CD8-positive, alpha-beta memory T cell (primary cell): Measurements from ENCODE around the gene BEST2. TPM values are rescaled to one million over a fixed set of nuclear protein-coding genes. Genes with fewer than 3 reads are reported as not detected.

ENCODE experiments used
- CTCF ChIA-PET: fragments of 350-600 bp; sonication (Branson Sonifier 250); formaldehyde crosslinking; loops from one replicate; lab custom pipeline; 2021; ENCODE audit warnings: antibody characterized with exemption; lab: Charles Lee
- POLR2A ChIA-PET: fragments of 350-600 bp; sonication (Branson Sonifier 250); formaldehyde crosslinking; loops from one replicate; lab custom pipeline; 2021; ENCODE audit warnings: antibody characterized with exemption; lab: Charles Lee
- DNase-seq, 5 donors: peaks; one replicate each; pipeline versions ENCODE4 v3.0.0 to v3.0.0-alpha.2; 2020 to 2022; ENCODE audit warnings: mixed read lengths in 1 of 5
- H3K27ac ChIP-seq: one replicate; pipeline ENCODE4 v1.7.0; 2013; ENCODE audit warnings: low read depth, mild to moderate bottlenecking, low read length, moderate library complexity
- H3K27me3 ChIP-seq: 2 replicates; pipeline ENCODE4 v1.7.0; 2013; ENCODE audit warnings: low read length, mild to moderate bottlenecking; ENCODE audit not compliant: insufficient read depth, poor library complexity, severe bottlenecking
- H3K36me3 ChIP-seq: 2 replicates; pipeline ENCODE4 v1.7.0; 2013; ENCODE audit warnings: mild to moderate bottlenecking, low read length, moderate library complexity; ENCODE audit not compliant: insufficient read depth
- H3K4me1 ChIP-seq: 2 replicates; pipeline ENCODE4 v1.7.0; 2013; ENCODE audit warnings: mild to moderate bottlenecking, low read length, moderate library complexity; ENCODE audit not compliant: insufficient read depth
- H3K4me3 ChIP-seq: 2 replicates; pipeline ENCODE4 v1.7.0; 2013; ENCODE audit warnings: mild to moderate bottlenecking, low read length
- H3K9me3 ChIP-seq: 2 replicates; pipeline ENCODE4 v1.7.0; 2013; ENCODE audit warnings: mild to moderate bottlenecking, low read length
- H3K27ac Mint-ChIP-seq, 8 donors: one replicate each; pipeline ENCODE4 v1.8.0; 2020 to 2021; ENCODE audit warnings: mixed read lengths in 8 of 8, mild to moderate bottlenecking in 6 of 8, inconsistent platforms in 3 of 8, moderate library complexity in 3 of 8
- H3K27me3 Mint-ChIP-seq, 2 donors: one replicate each; pipeline ENCODE4 v1.8.0; 2020 to 2021; ENCODE audit warnings: mixed read lengths in 2 of 2, mild to moderate bottlenecking in 1 of 2, moderate library complexity in 1 of 2
- H3K36me3 Mint-ChIP-seq, 3 donors: one replicate each; pipeline ENCODE4 v1.8.0; 2020 to 2021; ENCODE audit warnings: mixed read lengths in 3 of 3, inconsistent platforms in 1 of 3, mild to moderate bottlenecking in 1 of 3
- H3K4me1 Mint-ChIP-seq, 3 donors: one replicate each; pipeline ENCODE4 v1.8.0; 2020 to 2021; ENCODE audit warnings: mixed read lengths in 3 of 3, inconsistent platforms in 1 of 3, mild to moderate bottlenecking in 1 of 3
- H3K4me3 Mint-ChIP-seq, 7 donors: one replicate each; pipeline ENCODE4 v1.8.0; 2020 to 2021; ENCODE audit warnings: mixed read lengths in 7 of 7, mild to moderate bottlenecking in 6 of 7, moderate library complexity in 4 of 7, inconsistent platforms in 2 of 7
- H3K9me3 Mint-ChIP-seq, 5 donors: one replicate each; pipeline ENCODE4 v1.8.0; 2020 to 2022; ENCODE audit warnings: mixed read lengths in 5 of 5, mild to moderate bottlenecking in 3 of 5, moderate library complexity in 2 of 5, inconsistent platforms in 1 of 5
- polyA plus RNA-seq: library from polyadenylated mRNA; unstranded; fragments of 300-500 nt; fragmentation: Illumina TruSeq; gene quantifications from one replicate; pipeline ENCODE4 v1.2.3, GENCODE V29; 2021
- total RNA-seq, 2 experiments: library from RNA; stranded (reverse); gene quantifications; one replicate each; pipeline ENCODE4 v1.2.3, GENCODE V29; 2021

BEST2 gene
- total and polyA plus RNA-seq, 3 experiments from 2014 or later: not detected

GRCh38 chr19:12792051-12792852, 40.7 kb downstream of the BEST2 start:
- Mint-ChIP-seq H3K4me3 (peak overlapping the region; percentile 90 to 100 (median 96)), H3K9me3 (peaks cover 0 to 4% (median 2%) of the 10 kb centered on the region in 5 donors), H3K4me1 (peaks cover 36 to 51% (median 41%) of the 10 kb centered on the region in 3 donors), H3K27ac (peak overlapping the region; percentile 91 to 100 (median 99)), H3K27me3 (peaks cover 0 to 31% of the 10 kb centered on the region in 2 donors), H3K36me3 (peaks cover 0 to 25% (median 3%) of the 10 kb centered on the region in 3 donors)
- no peaks in the 10 kb centered on the region for H3K9me3 ChIP-seq
- peaks cover 4% of the 10 kb centered on the region for H3K36me3 ChIP-seq
- ChIA-PET POLR2A (interaction anchor here (0.5 to 7.5 kb wide), 24 partner anchors 9 to 1827 kb away, joined by 3 to 167 read pairs (median 5); partner anchors contain the start of genes CALR, GCDH, GET3 and HOOK2), CTCF (interaction anchor here (0.8 to 13.7 kb wide), 7 partner anchors 14 to 185 kb away, joined by 3 to 483 read pairs (median 3); partner anchors contain the start of genes HOOK2 and RNASEH2A)
- peak; percentile 63 to 85 (median 69) for DNase-seq
- H3K4me3 ChIP-seq: peak overlapping the region; percentile 96
- H3K4me1 ChIP-seq: peaks cover 44% of the 10 kb centered on the region
- H3K27me3 ChIP-seq: no peaks in the 10 kb centered on the region
- H3K27ac ChIP-seq: peak overlapping the region; percentile 99

DNA sequence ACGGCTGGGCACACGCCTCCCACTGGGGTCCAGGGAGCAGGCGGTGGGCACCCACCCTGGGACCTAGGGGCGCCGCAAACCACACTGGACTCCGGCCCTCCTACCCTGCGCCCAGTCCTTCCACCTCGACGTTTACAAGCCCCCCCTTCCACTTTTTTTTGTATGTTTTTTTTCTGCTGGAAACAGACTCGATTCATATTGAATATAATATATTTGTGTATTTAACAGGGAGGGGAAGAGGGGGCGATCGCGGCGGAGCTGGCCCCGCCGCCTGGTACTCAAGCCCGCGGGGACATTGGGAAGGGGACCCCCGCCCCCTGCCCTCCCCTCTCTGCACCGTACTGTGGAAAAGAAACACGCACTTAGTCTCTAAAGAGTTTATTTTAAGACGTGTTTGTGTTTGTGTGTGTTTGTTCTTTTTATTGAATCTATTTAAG, 41.3 kb downstream of the BEST2 start:
- peaks cover 44% of the 10 kb centered on the region for H3K4me1 ChIP-seq
- CTCF ChIA-PET: interaction anchor here (1.0 to 13.7 kb wide), 5 partner anchors 14 to 90 kb away, joined by 3 to 483 read pairs (median 5); partner anchors contain the start of genes HOOK2 and RNASEH2A

GRCh38 chr19:12793290-12794195, 42.0 kb downstream of the BEST2 start:
- peaks cover 0 to 31% of the 10 kb centered on the region in 2 donors for H3K27me3 Mint-ChIP-seq
- H3K36me3 Mint-ChIP-seq: peaks cover 0 to 25% (median 4%) of the 10 kb centered on the region in 3 donors
- H3K27ac ChIP-seq: peak overlapping the region; percentile 99
- no peaks in the 10 kb centered on the region for H3K27me3 ChIP-seq
- ChIA-PET POLR2A (interaction anchor here (0.7 to 7.5 kb wide), 14 partner anchors 7 to 631 kb away, joined by 3 to 167 read pairs (median 4); partner anchors contain the start of genes CALR, GET3, PRDX2 and RNASEH2A), CTCF (interaction anchor here (1.3 to 13.7 kb wide), 4 partner anchors 13 to 54 kb away, joined by 3 to 483 read pairs (median 166); partner anchors contain the start of genes HOOK2 and RNASEH2A)
- H3K4me3 Mint-ChIP-seq: peak overlapping the region; percentile 90 to 100 (median 96)
- H3K4me3 ChIP-seq: peak overlapping the region; percentile 96
- H3K4me1 Mint-ChIP-seq: peaks cover 36 to 44% (median 41%) of the 10 kb centered on the region in 3 donors
- peaks cover 0 to 4% (median 2%) of the 10 kb centered on the region in 5 donors for H3K9me3 Mint-ChIP-seq
- peak; percentile 91 to 98 (median 95) for DNase-seq
- H3K9me3 ChIP-seq: no peaks in the 10 kb centered on the region
- peaks cover 4% of the 10 kb centered on the region for H3K36me3 ChIP-seq
- peak overlapping the region; percentile 91 to 100 (median 99) for H3K27ac Mint-ChIP-seq
- peaks cover 42% of the 10 kb centered on the region for H3K4me1 ChIP-seq

More for the DNA sequence above, 41.3 kb downstream of the BEST2 start:
- POLR2A ChIA-PET: interaction anchor here (0.6 to 7.5 kb wide), 20 partner anchors 8 to 729 kb away, joined by 3 to 167 read pairs (median 4); partner anchors contain the start of genes CALR, GCDH, GET3 and HOOK2
- peaks cover 0 to 4% (median 2%) of the 10 kb centered on the region in 5 donors for H3K9me3 Mint-ChIP-seq
- Histone ChIP-seq H3K27me3 (no peaks in the 10 kb centered on the region), H3K36me3 (peaks cover 4% of the 10 kb centered on the region), H3K4me3 (peak overlapping the region; percentile 96), H3K27ac (peak overlapping the region; percentile 99), H3K9me3 (no peaks in the 10 kb centered on the region)
- H3K27ac Mint-ChIP-seq: peak overlapping the region; percentile 91 to 100 (median 99)
- peaks cover 36 to 51% (median 41%) of the 10 kb centered on the region in 3 donors for H3K4me1 Mint-ChIP-seq
- peaks cover 0 to 31% of the 10 kb centered on the region in 2 donors for H3K27me3 Mint-ChIP-seq
- H3K4me3 Mint-ChIP-seq: peak overlapping the region; percentile 90 to 100 (median 96)
- peaks cover 0 to 25% (median 3%) of the 10 kb centered on the region in 3 donors for H3K36me3 Mint-ChIP-seq
- DNase-seq: peak in 2 of 5 donors; percentile 58

DNA sequence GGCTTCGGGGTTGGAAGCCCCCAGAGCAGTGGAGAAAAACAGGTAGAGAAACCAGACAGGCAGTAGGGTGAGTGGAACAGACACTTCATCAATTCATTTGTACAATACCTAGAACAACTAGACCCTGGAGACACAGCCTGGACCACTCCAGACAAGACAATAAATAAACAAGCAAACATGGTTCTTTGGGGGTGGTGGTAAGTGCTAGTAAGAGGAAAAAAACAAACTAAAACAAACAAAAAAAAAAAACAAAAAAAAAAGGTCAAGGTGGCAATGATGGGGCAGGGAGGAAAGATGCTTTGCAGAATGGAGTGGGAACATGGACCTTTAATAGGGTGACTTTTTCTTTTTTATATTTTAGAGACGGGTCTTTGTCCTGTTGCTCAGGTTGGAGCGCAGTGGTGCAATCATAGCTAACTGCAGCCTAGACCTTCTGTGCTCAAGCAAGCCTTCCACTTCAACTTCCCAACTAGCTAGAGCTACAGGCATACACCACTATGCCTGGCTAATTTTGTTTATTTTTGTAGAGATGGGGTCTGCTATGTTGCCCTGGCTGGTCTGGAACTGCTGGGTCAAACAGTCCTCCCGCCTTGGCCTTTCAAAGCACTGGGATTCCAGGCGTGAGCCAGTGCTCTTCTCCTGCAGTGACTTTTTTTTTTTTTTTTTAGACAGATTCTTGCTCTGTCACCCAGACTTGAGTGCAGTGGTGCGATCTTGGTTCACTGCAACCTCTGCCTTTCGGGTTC, 42.8 kb downstream of the BEST2 start:
- H3K4me3 Mint-ChIP-seq: peak overlapping the region; percentile 78 to 100 (median 82)
- Histone ChIP-seq H3K27ac (peak overlapping the region; percentile 99), H3K36me3 (peaks cover 4% of the 10 kb centered on the region), H3K27me3 (no peaks in the 10 kb centered on the region), H3K9me3 (no peaks in the 10 kb centered on the region), H3K4me1 (peaks cover 34% of the 10 kb centered on the region), H3K4me3 (peak overlapping the region; percentile 55)
- POLR2A ChIA-PET: interaction anchor here (0.6 to 7.5 kb wide), 6 partner anchors 12 to 1831 kb away, joined by 3 to 167 read pairs (median 3); no protein-coding TSS in a partner anchor
- peaks cover 0 to 4% (median 2%) of the 10 kb centered on the region in 5 donors for H3K9me3 Mint-ChIP-seq
- CTCF ChIA-PET: interaction anchor here (2.3 to 13.7 kb wide), 3 partner anchors 18 to 118 kb away, joined by 6 to 483 read pairs (median 326); partner anchors contain the start of gene HOOK2
- H3K36me3 Mint-ChIP-seq: peaks cover 0 to 26% (median 6%) of the 10 kb centered on the region in 3 donors
- DNase-seq: peak in 1 of 5 donors; percentile 54
- peak overlapping the region; percentile 91 to 99 (median 96) for H3K27ac Mint-ChIP-seq
- H3K27me3 Mint-ChIP-seq: peaks cover 0 to 31% of the 10 kb centered on the region in 2 donors
- peaks cover 30 to 36% (median 34%) of the 10 kb centered on the region in 3 donors for H3K4me1 Mint-ChIP-seq

GRCh38 chr19:12794971-12795381, 43.4 kb downstream of the BEST2 start:
- CTCF ChIA-PET: interaction anchor here (1.5 to 13.7 kb wide), 5 partner anchors 18 to 119 kb away, joined by 3 to 483 read pairs (median 23); partner anchors contain the start of gene HOOK2
- Mint-ChIP-seq H3K36me3 (peaks cover 0 to 31% (median 6%) of the 10 kb centered on the region in 3 donors), H3K27ac (peak overlapping the region; percentile 91 to 99 (median 96)), H3K9me3 (peaks cover 0 to 4% (median 2%) of the 10 kb centered on the region in 5 donors), H3K27me3 (peaks cover 0 to 31% of the 10 kb centered on the region in 2 donors), H3K4me3 (peak overlapping the region in 6 of 7 donors; percentile 78 to 100 (median 84)), H3K4me1 (peaks cover 30 to 39% (median 37%) of the 10 kb centered on the region in 3 donors)
- POLR2A ChIA-PET: interaction anchor here (0.6 to 7.5 kb wide), 6 partner anchors 13 to 1832 kb away, joined by 3 to 167 read pairs (median 8); no protein-coding TSS in a partner anchor
- Histone ChIP-seq H3K27me3 (no peaks in the 10 kb centered on the region), H3K9me3 (no peaks in the 10 kb centered on the region), H3K36me3 (peaks cover 7% of the 10 kb centered on the region), H3K4me3 (no peak overlapping the region), H3K4me1 (peaks cover 33% of the 10 kb centered on the region), H3K27ac (peak overlapping the region; percentile 99)
- no peak for DNase-seq
